ENCODE measurements around the gene CCNYL1.
"Not testable (repeated sequence)": the region's sequence is repeated elsewhere in the genome, so short reads cannot be mapped to it uniquely, and the experiment has no call there.

CCNYL1 gene

GRCh38 chr2:207710814-207711740 is at the start of gene CCNYL1:
CCNYL1 (plus strand) TSS chr2:207711640; CDS start chr2:207711897, 257 bp downstream.
- FAIRE-seq, result peak; percentile 95

DNA sequence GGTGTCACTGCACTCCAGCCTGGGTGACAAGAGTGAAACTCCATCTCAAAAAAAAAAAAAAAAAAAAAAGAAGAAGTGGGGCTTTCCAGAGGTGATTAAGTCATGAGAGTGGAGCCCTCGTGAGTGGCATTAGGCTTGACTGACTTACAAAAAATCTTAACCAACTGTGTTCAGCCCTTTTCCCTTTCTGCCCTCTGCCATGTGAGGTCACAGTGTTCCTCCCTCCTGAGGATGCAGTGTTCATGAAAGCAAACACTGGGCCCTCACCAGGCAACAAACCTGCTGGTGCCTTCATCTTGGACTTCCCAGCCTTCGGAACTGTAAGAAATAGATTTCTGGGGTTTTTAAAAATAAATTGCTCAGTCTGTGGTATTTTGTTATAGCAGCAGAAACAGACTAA is 49.2 kb upstream of the CCNYL1 start:
- FAIRE-seq, result no peak

DNA sequence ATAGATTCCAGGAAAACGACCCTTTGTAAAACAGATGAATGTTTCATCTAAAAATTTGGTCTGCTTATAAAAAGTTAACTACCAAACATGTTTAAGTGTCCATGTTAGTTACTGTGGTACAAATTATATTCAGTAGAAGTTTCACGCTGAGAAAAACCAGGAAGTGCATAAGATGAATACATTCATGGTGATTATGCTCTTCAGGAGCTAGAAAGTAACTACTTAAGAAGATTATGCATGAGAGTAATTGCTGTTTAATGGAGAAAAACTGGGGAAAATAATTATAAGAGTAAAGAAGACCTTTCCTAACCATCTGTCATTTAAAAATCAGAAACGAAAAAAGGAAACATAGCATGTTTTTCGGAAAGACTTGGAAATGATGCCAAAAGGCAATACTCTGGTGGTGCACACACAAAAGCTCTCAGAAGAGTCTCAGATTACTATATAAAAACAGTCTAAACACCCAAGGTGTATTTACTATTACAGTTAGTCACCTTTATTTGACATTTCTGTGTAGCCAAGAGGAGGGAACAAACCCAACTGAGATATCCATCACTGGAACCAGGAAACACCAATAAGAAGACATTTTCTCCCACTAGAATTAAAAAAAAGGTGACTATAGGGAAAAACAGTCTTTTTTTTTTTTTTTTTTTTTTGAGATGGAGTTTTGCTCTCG is 47.4 kb upstream of the CCNYL1 start:
- FAIRE-seq, result no peak

DNA sequence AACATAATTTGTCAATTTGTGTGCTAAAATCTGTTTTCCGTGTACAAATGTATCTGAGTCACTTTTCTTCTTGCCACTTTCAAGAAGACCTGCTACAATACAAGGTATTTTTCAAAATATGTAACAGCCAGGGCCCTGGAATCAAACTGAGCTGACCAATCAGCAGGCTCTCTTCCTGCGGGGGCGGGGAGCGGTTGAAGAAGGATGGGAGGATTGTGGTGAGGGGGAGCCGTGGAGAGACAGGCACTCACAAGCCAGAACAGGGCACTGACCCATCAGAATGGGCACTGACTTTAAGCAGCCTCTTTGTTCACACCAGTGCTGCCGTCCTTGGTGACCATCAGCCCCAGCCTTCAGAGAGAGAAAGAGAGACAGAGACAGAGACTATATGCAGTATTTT is 40.6 kb upstream of the CCNYL1 start:
- FAIRE-seq, result no peak

- no peak for FAIRE-seq
Observed at GRCh38 chr2:207673431-207673830, 38.0 kb upstream of the CCNYL1 start.

DNA sequence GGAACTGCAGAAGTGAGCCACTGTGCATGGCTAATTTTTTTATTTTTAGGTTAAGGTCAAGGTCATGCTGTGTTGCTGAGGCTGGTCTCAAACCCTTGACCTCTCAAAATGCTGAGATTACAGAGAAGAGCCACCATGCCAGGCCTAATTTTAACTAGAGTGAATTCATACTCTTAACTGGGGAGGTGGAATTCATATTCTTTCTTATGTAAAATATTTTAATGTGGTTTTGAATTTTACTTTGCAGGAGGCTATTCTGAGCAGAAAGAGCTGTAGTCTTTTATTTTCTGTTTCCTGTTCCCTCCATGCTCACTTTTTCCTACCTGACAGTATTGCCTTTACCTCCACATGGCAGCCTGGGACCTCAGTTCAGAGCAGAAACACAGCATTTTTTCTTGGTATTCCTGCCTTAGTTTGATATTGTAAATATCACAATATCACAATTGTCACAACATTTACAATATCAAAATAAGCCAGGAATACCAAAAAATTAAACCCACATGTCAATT is 37.1 kb upstream of the CCNYL1 start:
- FAIRE-seq, result no peak

- FAIRE-seq, result no peak
Observed at GRCh38 chr2:207674826-207675225, 36.6 kb upstream of the CCNYL1 start.

DNA sequence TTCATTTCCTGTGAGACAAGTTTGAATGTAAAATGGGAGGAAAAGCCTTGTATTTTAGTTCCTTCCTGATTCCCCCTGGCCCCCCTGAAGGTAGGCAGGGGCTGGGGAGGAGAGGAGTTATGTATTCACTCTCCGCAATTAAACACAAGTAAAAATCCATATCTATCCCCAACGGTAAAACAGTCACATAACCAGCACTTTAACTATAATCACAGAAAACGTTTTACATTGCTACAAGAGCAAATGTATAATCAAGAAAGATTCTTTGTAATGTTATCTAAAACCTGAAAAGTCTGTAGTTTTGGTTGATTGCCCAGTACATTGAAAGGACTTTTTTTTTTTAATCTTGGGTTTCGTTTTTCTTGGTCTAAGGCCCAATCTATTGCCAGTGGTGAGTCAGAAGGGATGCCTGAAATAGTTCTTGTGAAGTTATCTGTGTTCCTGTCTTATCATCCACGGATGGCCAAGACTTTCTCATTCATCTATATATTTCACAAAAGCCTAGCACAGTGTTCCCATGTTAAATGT is 34.5 kb upstream of the CCNYL1 start:
- FAIRE-seq, result no peak

- no peak for FAIRE-seq
Observed at GRCh38 chr2:207681431-207681830, 30.0 kb upstream of the CCNYL1 start.

DNA sequence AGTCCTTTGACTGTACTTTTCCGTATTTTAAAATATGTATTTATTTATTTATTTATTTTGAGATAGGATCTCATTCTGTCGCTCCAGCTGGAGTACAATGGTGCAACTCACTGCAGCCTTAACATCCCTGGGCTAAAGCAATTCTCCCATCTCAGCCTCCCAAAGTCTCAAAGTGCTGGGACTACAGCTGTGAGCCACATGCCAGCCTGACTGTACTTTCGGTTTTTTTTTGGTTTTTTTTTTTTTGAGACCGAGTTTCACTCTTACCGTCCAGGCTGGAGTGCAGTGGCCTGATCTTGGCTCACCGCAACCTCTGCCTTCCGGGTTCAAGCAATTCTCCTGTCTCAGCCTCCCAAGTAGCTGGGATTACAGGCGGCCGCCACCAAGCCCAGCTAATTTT is 28.9 kb upstream of the CCNYL1 start:
- no peak for FAIRE-seq

GRCh38 chr2:207683438-207683837 is 28.0 kb upstream of the CCNYL1 start:
- no peak for FAIRE-seq

DNA sequence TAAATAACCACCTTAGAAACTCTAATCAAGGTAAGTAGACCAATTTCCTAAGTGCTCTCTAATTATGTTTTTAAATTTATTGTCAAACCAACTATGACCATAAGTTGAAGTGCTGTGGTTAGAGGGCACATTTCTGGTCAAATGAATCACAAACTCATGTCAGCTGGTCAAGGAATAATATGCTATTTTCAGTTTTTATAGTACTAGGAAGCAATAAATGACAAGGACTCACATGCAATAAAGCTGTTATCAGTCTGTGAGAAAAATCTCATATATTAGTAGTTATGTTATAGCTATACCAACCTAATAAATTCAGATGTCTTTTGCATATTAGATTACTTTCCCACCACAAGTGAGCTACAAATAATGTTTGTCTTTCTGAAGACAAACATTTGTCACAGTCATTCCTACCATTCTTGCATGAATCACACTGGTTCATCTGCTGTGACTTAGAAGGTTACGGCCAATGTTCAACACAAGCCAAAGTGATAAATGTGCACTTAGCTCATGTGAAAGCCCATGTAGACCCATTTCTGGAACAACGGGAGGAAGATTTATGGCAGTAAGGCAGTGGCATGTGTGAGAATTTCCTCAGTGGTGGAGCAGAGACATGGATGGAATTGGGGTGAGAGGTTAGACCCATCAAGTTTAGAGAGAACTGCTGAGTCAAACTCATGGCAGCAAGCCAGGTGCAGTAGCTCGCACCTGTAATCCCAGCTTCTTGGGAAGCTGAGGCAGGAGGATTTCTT is 27.4 kb upstream of the CCNYL1 start:
- no peak for FAIRE-seq

- no peak for FAIRE-seq
Observed at GRCh38 chr2:207686812-207687211, 24.6 kb upstream of the CCNYL1 start.

GRCh38 chr2:207688597-207688996 is 22.8 kb upstream of the CCNYL1 start:
- FAIRE-seq, result no peak

- FAIRE-seq, result not testable (repeated sequence)
Observed at GRCh38 chr2:207690845-207691461, 20.5 kb upstream of the CCNYL1 start.

- FAIRE-seq, result peak; percentile 38
Observed at GRCh38 chr2:207692206-207693065, 19.0 kb upstream of the CCNYL1 start.

GRCh38 chr2:207693641-207694249 is 17.7 kb upstream of the CCNYL1 start:
- FAIRE-seq, result no peak

DNA sequence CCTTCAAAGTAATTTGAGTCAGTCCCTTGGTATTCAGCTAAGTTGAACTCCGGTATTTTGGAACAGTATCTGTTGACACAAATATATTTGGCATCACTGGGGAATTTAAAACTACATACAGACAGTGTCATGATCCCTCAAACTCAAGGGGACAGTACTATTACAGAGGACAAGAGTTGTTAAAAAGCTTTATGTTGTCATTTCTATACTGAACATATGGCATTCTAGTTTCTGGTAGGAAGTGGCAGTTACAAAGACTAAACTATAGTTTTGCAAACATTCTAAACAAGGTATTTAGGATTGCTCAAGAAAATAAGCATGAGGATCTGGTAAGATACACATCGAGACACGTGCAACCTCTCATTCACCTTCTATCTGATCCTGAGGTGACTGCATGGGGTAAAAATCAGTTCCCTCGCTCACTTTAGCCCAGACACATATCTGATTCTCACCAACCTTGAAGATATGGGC is 16.6 kb upstream of the CCNYL1 start:
- no peak for FAIRE-seq

DNA sequence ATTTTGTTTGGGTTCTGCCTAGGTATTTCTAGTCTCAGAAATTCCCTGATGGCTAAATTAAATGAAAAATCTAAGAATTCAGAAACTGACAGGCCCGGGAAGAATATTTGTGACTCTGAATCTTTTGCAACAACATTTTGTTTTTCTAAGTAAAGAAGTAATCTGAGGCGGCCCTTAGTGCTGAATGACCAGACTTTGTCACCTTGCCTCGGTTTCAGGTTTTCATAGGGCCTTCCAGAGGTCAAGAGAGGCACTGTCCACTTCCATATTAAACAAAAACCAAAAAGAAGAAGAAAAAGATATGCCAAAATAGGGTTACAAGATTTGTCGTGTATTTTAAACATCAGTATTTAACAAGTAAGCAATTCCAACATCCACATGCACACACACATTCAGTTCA is 16.1 kb upstream of the CCNYL1 start:
- no peak for FAIRE-seq

DNA sequence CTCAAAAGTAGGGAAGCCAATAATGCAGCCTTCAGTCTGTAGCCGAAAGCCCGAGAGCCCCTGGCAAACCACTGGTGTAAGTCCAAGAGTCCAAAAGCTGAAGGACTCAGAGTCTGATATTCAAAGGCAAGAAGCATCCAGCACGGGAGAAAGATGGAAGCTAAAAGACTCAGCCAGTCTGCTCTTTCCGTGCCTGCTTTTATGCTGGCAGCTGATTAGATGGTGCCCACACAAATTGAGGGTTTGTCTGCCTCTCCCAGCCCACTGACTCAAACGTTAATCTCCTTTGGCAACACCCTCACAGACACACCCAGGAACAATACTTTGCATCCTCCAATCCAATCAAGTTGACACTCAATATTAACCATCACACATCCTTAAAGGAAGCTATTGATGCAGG is 14.5 kb upstream of the CCNYL1 start:
- not testable (repeated sequence) for FAIRE-seq

- FAIRE-seq, result no peak
Observed at GRCh38 chr2:207697411-207697810, 14.0 kb upstream of the CCNYL1 start.
